ENCODE measurements around the gene KRTAP10-4.
"Not testable (repeated sequence)": the region's sequence is repeated elsewhere in the genome, so short reads cannot be mapped to it uniquely, and the experiment has no call there.

Gene KRTAP10-4

GRCh38 chr21:44558329-44558675 is 15.2 kb upstream of the KRTAP10-4 start:
- not testable (repeated sequence) for DNase-seq (ENCODE audit: low read depth)

- DNase-seq (ENCODE audit: low read depth) = no peak
Measured at GRCh38 chr21:44558695-44559094, 14.8 kb upstream of the KRTAP10-4 start, which contains the start of gene KRTAP10-3. Gene KRTAP10-3, minus strand, starts transcription at chr21:44558795. Its CDS starts 80 bp downstream, at chr21:44558715.

GRCh38 chr21:44564099-44564498 is 9.4 kb upstream of the KRTAP10-4 start:
- DNase-seq (ENCODE audit: low read depth) = no peak

- no peak for DNase-seq (ENCODE audit: low read depth)
Measured at GRCh38 chr21:44564886-44565598, 8.5 kb upstream of the KRTAP10-4 start.

- no peak for DNase-seq (ENCODE audit: low read depth)
Measured at GRCh38 chr21:44566403-44566802, 7.1 kb upstream of the KRTAP10-4 start.

- no peak for DNase-seq (ENCODE audit: low read depth)
Measured at GRCh38 chr21:44567481-44568171, 5.9 kb upstream of the KRTAP10-4 start.

GRCh38 chr21:44568261-44568660 is 5.3 kb upstream of the KRTAP10-4 start:
- DNase-seq (ENCODE audit: low read depth) = no peak

- no peak for DNase-seq (ENCODE audit: low read depth)
Measured at GRCh38 chr21:44568667-44569556, 4.6 kb upstream of the KRTAP10-4 start.

GRCh38 chr21:44569861-44570517 is 3.5 kb upstream of the KRTAP10-4 start:
- DNase-seq (ENCODE audit: low read depth) = no peak

- no peak for DNase-seq (ENCODE audit: low read depth)
Measured at GRCh38 chr21:44571296-44571695, 2.2 kb upstream of the KRTAP10-4 start.

- no peak for DNase-seq (ENCODE audit: low read depth)
Measured at GRCh38 chr21:44571844-44572782, 1.4 kb upstream of the KRTAP10-4 start.

GRCh38 chr21:44572959-44573583 is 458 bp upstream of the KRTAP10-4 start:
- DNase-seq (ENCODE audit: low read depth) = no peak

GRCh38 chr21:44574457-44575306 is 1.2 kb downstream of the KRTAP10-4 start:
- DNase-seq (ENCODE audit: low read depth) = no peak

GRCh38 chr21:44575307-44576024 is 1.9 kb downstream of the KRTAP10-4 start:
- DNase-seq (ENCODE audit: low read depth) = no peak

- DNase-seq (ENCODE audit: low read depth) = no peak
Measured at GRCh38 chr21:44576025-44576420, 2.5 kb downstream of the KRTAP10-4 start.

- no peak for DNase-seq (ENCODE audit: low read depth)
Measured at GRCh38 chr21:44578371-44579055, 5.0 kb downstream of the KRTAP10-4 start.

- DNase-seq (ENCODE audit: low read depth) = no peak
Measured at GRCh38 chr21:44579056-44579832, 5.7 kb downstream of the KRTAP10-4 start.

- DNase-seq (ENCODE audit: low read depth) = no peak
Measured at GRCh38 chr21:44579833-44580144, 6.3 kb downstream of the KRTAP10-4 start.
